Measurements from ENCODE around the gene SLC5A5. TPM values are rescaled to one million over a fixed set of nuclear protein-coding genes. Genes with fewer than 3 reads are reported as not detected.

Gene SLC5A5
- total RNA-seq, 2 donors from 2014 or later: not detected

GRCh38 chr19:17944301-17944700, 72.6 kb downstream of the SLC5A5 start:
- H3K27me3 ChIP-seq: peaks cover 8% of the 10 kb centered on the region
- intact Hi-C loops (cut with DNase I): loop anchor here (2.0 kb wide), 1 partner anchor 50 kb away; no protein-coding TSS in a partner anchor
- H3K9ac ChIP-seq (ENCODE audit: low read depth in 2 of 2, low read length in 2 of 2): no peak overlapping the region
- H3K9me3 ChIP-seq: no peaks in the 10 kb centered on the region
- no peak overlapping the region for H3K4me3 ChIP-seq
- no peak for DNase-seq
- H3K36me3 ChIP-seq: no peaks in the 10 kb centered on the region
- TF ChIP-seq CTCF (IDR thresholded peaks at IDR 0.05): no peak
- H3K27ac ChIP-seq: no peak overlapping the region
- H3K4me1 ChIP-seq: no peaks in the 10 kb centered on the region

Other genes with a start within 250 kb of the SLC5A5 start
- under 1 TPM; 0.29 to 0.62 TPM for gene UNC13A, start 183.6 kb upstream of the SLC5A5 start, total RNA-seq
- 10 to 100 TPM; 48.1 to 57.1 TPM for gene MAP1S, start 152.5 kb upstream of the SLC5A5 start, total RNA-seq
- 1 to 10 TPM; 3.9 to 9.2 TPM for gene FCHO1, start 120.5 kb upstream of the SLC5A5 start, total RNA-seq
- 100 to 1,000 TPM; 108 to 132 TPM for gene B3GNT3, start 76.8 kb upstream of the SLC5A5 start, total RNA-seq
- gene INSL3, start 50.4 kb upstream of the SLC5A5 start, total RNA-seq: not detected
- 1 to 10 TPM; 3.1 to 4.0 TPM for gene JAK3, start 24.0 kb upstream of the SLC5A5 start, total RNA-seq
- gene RPL18A, start 12.0 kb upstream of the SLC5A5 start, total RNA-seq: 1,000 to 10,000 TPM; 1,592 to 1,923 TPM
- gene CCDC124, start 61.1 kb downstream of the SLC5A5 start, total RNA-seq: 100 to 1,000 TPM in 1 of 2 donors, 10 to 100 TPM in 1; 45.2 to 122 TPM
- not detected for gene KCNN1, start 95.2 kb downstream of the SLC5A5 start, total RNA-seq
- gene ARRDC2, start 136.2 kb downstream of the SLC5A5 start, total RNA-seq: 10 to 100 TPM; 15.8 to 16.4 TPM
- gene IL12RB1, start 215.0 kb downstream of the SLC5A5 start, total RNA-seq: 1 to 10 TPM in 1 of 2 donors, under 1 TPM in 1; 0.53 to 1.1 TPM
- 10 to 100 TPM; 24.3 to 30.9 TPM for gene MAST3, start 225.8 kb downstream of the SLC5A5 start, total RNA-seq

Data from colonic mucosa (tissue), 4 donors.